AG04449 (cell line): Measurements from ENCODE around the gene ROCK2.
A peak's percentile ranks its signal among the peaks of the same experiment; 100 is the strongest.

Source experiments
- CTCF ChIA-PET: fragments of 350-600 bp; formaldehyde crosslinking; extraction: SDS; loops from one replicate; lab custom pipeline; 2021; ENCODE audit warnings: antibody characterized with exemption; lab: Yijun Ruan, JAX
- POLR2A ChIA-PET: fragments of 400-600, 350-600 bp; formaldehyde crosslinking; extraction: SDS; loops from one replicate; lab custom pipeline; 2020; ENCODE audit warnings: antibody characterized with exemption, inconsistent platforms; lab: Yijun Ruan, JAX
- DNase-seq: peaks from one replicate; pipeline ENCODE4 v3.0.0-alpha.2; 2010; ENCODE audit warnings: low read depth, low spot score
- H3K4me3 ChIP-seq: 2 replicates; pipeline ENCODE4 v1.5.1; 2011; ENCODE audit warnings: low read depth, mild to moderate bottlenecking, control low read depth, low read length
- TF ChIP-seq, protein P1 (sequence below): IDR thresholded peaks from one replicate; pipeline ENCODE4 v1.5.1; 2011; ENCODE audit warnings: mild to moderate bottlenecking, moderate library complexity, low read length, control low read depth, inconsistent platforms; ENCODE audit not compliant: insufficient read depth; ENCODE audit errors: missing control alignments

ROCK2 gene

DNA sequence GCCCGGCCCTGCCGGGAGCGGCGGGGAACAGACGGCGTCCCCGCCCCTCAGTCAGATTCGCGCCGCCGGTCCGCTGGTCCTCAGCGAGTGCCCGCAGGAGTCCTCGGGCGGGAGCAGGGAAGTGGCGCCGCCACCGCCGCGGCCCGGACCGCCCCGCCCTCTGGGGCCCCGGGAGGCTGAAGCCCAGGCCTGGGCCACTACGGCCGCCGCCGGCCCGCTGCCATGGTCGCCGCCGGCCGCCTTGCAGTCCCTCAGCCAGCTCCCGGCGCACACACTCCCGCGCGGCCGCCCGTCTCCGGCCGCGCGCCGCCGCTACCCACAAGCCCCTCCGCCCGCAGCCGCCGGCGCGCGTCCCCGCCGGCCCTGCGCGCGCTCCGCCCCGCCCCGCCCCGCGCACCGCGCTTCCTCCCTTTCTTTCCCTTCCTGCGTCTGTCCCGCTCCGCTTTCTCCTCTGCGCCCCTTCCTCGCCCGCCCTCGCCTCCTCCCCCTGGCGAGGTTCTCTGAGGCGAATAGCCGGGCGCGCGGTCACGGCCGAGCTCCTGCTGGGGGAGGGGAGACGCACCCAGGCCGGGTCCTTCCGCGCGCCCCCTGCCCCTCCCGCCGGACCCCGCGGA, at the start of gene ROCK2:
Gene ROCK2, minus strand, starts transcription at position 295 of the 614 bp plus-strand sequence. CDS start 500 bp downstream, outside the sequence.
- CTCF ChIA-PET, result interaction anchor here (0.8 to 1.6 kb wide), 5 partner anchors 16 to 211 kb away, joined by 3 to 4 read pairs (median 3); a partner anchor contains a TSS
- no peak for DNase-seq
- POLR2A ChIA-PET, result interaction anchor here (0.9 to 3.3 kb wide), 5 partner anchors 16 to 189 kb away, joined by 3 to 28 read pairs (median 6); partner anchors contain the start of gene SLC66A3
- TF ChIP-seq, protein P1, sequence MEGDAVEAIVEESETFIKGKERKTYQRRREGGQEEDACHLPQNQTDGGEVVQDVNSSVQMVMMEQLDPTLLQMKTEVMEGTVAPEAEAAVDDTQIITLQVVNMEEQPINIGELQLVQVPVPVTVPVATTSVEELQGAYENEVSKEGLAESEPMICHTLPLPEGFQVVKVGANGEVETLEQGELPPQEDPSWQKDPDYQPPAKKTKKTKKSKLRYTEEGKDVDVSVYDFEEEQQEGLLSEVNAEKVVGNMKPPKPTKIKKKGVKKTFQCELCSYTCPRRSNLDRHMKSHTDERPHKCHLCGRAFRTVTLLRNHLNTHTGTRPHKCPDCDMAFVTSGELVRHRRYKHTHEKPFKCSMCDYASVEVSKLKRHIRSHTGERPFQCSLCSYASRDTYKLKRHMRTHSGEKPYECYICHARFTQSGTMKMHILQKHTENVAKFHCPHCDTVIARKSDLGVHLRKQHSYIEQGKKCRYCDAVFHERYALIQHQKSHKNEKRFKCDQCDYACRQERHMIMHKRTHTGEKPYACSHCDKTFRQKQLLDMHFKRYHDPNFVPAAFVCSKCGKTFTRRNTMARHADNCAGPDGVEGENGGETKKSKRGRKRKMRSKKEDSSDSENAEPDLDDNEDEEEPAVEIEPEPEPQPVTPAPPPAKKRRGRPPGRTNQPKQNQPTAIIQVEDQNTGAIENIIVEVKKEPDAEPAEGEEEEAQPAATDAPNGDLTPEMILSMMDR, result no peak
- H3K4me3 ChIP-seq, result peak within 1 kb of the TSS; percentile 82

DNA sequence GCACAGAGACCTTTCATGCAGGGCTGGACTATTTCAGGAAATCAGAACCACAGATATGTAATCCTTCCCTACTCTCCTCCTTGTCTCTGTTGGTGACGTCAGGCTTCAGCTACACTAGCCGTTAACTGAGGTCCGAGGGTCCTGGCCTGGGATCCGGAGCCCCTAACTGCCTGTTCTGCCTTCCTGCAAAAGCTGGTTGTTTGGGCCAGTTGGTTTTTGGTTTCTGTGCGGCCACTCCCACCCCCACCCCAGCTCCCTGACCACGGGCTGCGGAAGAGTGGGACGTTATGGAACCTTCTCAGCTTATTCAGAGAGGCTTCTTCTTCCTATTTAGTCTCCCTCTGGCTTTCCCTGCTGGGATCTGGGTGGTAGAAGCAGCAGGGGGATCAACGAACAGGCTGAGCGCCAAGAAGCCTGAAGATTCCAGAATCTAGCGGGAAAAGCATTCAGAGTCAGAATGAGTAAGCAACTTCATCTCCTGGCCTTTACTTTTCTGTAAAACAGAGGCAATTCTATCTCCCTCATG, 49.3 kb upstream of the ROCK2 start:
- TF ChIP-seq, protein P1, result no peak
- DNase-seq, result no peak
- POLR2A ChIA-PET, result interaction anchor here (1.0 kb wide), 1 partner anchor 19 kb away, joined by 6 read pairs; no protein-coding TSS in a partner anchor
- CTCF ChIA-PET, result interaction anchor here (1.0 to 4.2 kb wide), 4 partner anchors 18 to 159 kb away, joined by 3 to 10 read pairs (median 4); no protein-coding TSS in a partner anchor
- H3K4me3 ChIP-seq, result no peak overlapping the region

DNA sequence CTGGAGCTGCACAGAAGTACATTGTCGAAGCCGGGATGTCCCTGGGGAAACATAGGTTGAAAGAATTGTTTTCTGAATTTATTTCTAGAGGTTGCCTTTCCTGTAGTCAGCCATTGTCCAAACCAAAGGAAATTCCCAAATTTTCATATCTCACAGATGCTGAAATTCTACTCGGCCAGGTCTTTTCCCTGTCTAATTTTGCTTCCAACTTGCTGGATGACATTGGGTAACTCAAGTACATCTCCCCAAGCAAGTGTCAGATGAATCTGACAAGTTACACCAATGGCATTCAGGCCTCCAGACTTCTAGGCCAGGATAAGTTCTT, 47.5 kb upstream of the ROCK2 start:
- TF ChIP-seq, protein P1, result no peak
- DNase-seq, result no peak
- ChIA-PET CTCF (interaction anchor here (1.5 kb wide), 1 partner anchor 157 kb away, joined by 3 read pairs; no protein-coding TSS in a partner anchor), POLR2A (no interaction called here)
- no peak overlapping the region for H3K4me3 ChIP-seq

DNA sequence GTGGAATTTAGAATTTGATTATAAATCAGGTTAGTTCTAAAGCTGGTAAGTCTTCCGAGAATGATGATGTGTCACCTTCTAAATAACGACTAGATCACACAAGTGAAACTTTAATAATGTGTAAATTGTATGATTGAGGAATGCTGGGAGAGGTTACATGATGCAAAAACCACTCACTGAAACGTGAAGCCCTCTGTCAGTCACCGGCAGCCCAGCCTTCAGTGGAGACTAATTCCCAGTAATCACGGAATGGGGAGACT, 45.9 kb upstream of the ROCK2 start:
- ChIA-PET CTCF (interaction anchor here (1.1 to 1.8 kb wide), 3 partner anchors 21 to 257 kb away, joined by 3 to 6 read pairs (median 3); a partner anchor contains a TSS), POLR2A (no interaction called here)
- no peak overlapping the region for H3K4me3 ChIP-seq
- DNase-seq, result no peak
- TF ChIP-seq, protein P1, result no peak

DNA sequence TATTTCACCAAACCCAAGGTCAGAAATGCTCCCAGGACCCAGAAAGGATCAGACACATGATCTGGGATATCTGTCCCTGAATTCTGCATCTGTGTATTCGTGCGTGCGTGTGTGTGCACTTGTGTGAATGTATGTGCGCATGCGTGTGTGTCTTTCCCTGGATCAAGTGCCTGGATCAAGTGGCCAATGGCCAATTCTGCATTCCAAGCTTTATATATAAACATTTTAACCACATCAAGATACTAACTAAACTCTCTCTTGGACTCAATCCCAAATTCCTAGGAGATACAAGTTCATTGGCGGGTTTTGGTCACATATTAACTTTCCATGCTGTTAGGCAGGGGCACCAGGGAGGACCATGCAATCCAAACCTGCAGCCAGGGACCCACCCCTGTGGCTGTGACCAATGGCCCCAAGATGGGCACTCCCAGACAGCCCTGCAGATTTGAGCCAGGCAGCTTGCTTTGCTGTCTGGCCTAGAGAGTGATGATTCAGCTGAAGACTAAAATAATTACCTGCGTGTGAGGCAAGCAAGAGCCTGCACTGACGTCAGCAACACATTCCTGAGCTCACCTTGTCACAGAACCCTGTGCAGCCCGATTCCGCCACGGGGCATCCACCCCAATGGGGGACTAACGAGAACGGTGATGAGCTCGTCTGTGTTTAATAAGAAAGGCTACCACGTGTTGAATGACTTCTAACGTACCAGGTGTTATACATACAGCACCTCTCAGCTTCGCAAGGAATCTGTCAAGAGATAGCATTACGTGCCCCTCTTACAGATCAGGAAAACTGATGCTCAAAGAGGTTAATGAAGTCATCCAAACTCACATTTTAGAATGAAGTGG, 45.3 kb upstream of the ROCK2 start:
- TF ChIP-seq, protein P1, result no peak
- H3K4me3 ChIP-seq, result no peak overlapping the region
- DNase-seq, result no peak
- CTCF ChIA-PET, result interaction anchor here (1.1 to 3.2 kb wide), 3 partner anchors 22 to 257 kb away, joined by 3 to 11 read pairs (median 6); a partner anchor contains a TSS
- POLR2A ChIA-PET, result no interaction called here

DNA sequence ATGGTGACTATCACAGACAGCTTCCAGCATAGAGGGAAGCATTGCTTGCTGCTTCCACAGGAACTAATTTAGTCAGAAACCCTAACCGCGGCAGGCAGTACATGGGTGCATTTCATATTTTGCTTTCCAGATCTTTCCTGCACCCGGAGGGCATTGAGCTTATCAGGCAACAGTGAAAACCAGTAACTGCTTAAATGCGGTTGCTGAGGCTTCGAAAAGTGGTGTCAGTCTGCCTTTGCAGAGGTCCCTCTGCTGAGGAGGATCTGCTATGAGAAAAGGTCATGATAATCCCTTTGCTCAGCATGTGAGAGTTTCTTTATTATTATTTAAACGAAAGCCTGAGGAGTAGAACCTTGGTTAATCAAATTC, 44.6 kb upstream of the ROCK2 start:
- ChIA-PET CTCF (interaction anchor here (1.7 to 3.2 kb wide), 3 partner anchors 23 to 256 kb away, joined by 5 to 11 read pairs (median 6); a partner anchor contains a TSS), POLR2A (no interaction called here)
- DNase-seq, result no peak
- TF ChIP-seq, protein P1, result no peak
- H3K4me3 ChIP-seq, result no peak overlapping the region
